ENCODE data around the gene PYGL.

Gene PYGL

DNA sequence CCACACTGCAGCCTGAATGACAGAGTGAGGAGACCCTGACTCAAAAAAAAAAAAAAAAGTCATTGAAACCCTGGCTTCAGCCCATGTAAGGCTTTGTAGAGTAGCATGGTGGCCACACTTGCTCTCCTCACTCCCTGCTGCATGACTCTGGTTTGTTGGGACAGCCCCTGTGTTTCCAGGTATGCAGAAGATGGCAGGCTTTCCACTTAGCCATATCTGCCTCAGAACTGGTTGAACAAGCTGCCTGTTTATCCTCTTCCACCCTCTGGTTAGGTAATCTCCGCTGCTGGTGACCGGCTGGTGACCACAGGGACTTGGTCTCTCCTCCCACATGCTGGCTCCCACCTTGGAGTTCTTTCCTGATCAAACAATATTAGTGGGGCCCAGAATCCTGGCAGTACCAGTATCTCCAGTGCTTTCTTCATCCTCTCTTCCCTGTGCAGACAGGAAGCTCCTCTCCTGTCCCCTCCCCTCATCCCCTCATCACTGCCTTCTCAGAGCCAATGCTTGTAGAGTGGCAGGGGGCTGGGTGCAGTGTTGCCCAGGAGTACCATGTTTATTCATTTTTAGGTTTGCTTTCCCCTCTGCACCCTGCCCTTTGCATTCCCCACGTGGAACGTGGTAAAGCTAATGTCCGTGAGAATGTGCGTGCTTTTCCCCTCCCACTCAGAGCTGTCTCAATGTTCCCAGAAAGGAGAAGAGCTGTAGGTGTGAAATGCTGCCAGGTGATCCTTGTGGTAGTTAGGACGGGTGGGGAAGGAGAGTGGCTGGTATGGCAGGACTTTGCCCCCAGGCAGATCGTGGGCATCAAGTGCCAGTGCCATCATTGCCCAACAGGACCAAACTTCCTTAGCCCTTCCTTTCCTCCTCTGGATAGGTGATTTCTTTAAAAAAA lies 61.1 kb downstream of the PYGL start:
- Mint-ChIP-seq H3K4me3 (no peak overlapping the region), H3K27ac (no peak overlapping the region), H3K36me3 (no peaks in the 10 kb centered on the region), H3K4me1 (no peaks in the 10 kb centered on the region), H3K9me3 (no peaks in the 10 kb centered on the region)
- no peak for DNase-seq (ENCODE audit: low spot score in 2 of 2)
- ATAC-seq = no peak

DNA sequence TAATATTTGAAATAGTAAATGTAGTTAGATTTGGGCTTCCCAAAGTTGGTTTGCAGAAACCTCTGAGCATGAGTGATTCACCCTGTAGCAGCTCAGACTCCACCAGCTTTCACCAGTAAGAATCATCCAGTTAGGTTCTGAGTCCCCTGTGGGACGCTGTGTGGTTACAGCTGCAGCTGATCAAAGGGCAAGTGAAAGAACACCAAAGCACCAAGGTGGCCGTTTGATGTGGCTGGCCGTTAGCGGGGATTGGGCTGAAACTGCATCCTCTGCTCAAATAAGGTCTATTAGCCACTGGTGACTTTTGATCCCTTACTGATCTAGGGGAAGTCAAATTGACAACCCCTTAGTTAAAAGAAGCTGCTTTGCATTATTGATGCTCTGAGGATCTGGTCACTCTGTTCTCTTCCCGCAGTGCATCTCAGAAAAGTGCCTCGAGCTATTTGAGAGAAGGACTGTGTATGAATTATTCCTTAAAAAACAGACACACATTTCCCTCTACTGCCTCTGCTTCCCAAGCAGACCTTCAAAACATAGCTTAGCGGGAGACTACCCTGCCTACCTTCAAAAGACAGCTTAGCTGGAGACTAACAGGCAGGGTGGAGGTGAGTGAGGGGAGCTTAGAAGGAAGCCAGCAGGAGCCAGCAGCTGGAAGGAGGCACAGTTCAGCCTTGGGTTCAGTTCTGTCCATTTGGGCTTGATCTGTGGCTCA lies 68.8 kb downstream of the PYGL start:
- no peak overlapping the region for H3K4me3 Mint-ChIP-seq
- DNase-seq (ENCODE audit: low spot score in 2 of 2) (peak; percentile 15 to 73), ATAC-seq (peak; percentile 99)
- peaks cover 4% of the 10 kb centered on the region for H3K36me3 Mint-ChIP-seq
- peaks cover 21% of the 10 kb centered on the region for H3K4me1 Mint-ChIP-seq
- no peak overlapping the region for H3K27ac Mint-ChIP-seq
- H3K9me3 Mint-ChIP-seq = no peaks in the 10 kb centered on the region

GRCh38 chr14:50874757-50875156 lies 69.5 kb downstream of the PYGL start:
- H3K27ac Mint-ChIP-seq = no peak overlapping the region
- peaks cover 6% of the 10 kb centered on the region for H3K36me3 Mint-ChIP-seq
- peaks cover 23% of the 10 kb centered on the region for H3K4me1 Mint-ChIP-seq
- ATAC-seq = no peak
- DNase-seq (ENCODE audit: low spot score in 2 of 2) = no peak
- no peaks in the 10 kb centered on the region for H3K9me3 Mint-ChIP-seq
- no peak overlapping the region for H3K4me3 Mint-ChIP-seq

GRCh38 chr14:50871914-50872732 lies 72.2 kb downstream of the PYGL start, which contains the start of gene ABHD12B:
TSS of gene ABHD12B (plus strand) at chr14:50872053. CDS start at chr14:50872175, 122 bp downstream.
- peak within 1 kb of the TSS; percentile 17 for H3K27ac Mint-ChIP-seq
- peak within 1 kb of the TSS; percentile 2 for H3K4me3 Mint-ChIP-seq
- peaks cover 6% of the 10 kb centered on the region for H3K36me3 Mint-ChIP-seq
- DNase-seq (ENCODE audit: low spot score in 2 of 2) (no peak), ATAC-seq (no peak)
- H3K9me3 Mint-ChIP-seq = no peaks in the 10 kb centered on the region
- peaks cover 23% of the 10 kb centered on the region for H3K4me1 Mint-ChIP-seq

- Mint-ChIP-seq H3K4me1 (peaks cover 23% of the 10 kb centered on the region), H3K9me3 (no peaks in the 10 kb centered on the region), H3K27ac (peak overlapping the region; percentile 17), H3K36me3 (peaks cover 6% of the 10 kb centered on the region), H3K4me3 (peak overlapping the region; percentile 2)
- DNase-seq (ENCODE audit: low spot score in 2 of 2) (no peak), ATAC-seq (no peak)
Observed at GRCh38 chr14:50871228-50871627, 73.1 kb downstream of the PYGL start.

GRCh38 chr14:50865391-50866076 lies 78.7 kb downstream of the PYGL start:
- no peak for ATAC-seq
- Mint-ChIP-seq H3K4me3 (no peak overlapping the region), H3K27ac (no peak overlapping the region), H3K9me3 (no peaks in the 10 kb centered on the region), H3K4me1 (peaks cover 2% of the 10 kb centered on the region), H3K36me3 (peaks cover 2% of the 10 kb centered on the region)
- DNase-seq (ENCODE audit: low spot score in 2 of 2) = no peak

DNA sequence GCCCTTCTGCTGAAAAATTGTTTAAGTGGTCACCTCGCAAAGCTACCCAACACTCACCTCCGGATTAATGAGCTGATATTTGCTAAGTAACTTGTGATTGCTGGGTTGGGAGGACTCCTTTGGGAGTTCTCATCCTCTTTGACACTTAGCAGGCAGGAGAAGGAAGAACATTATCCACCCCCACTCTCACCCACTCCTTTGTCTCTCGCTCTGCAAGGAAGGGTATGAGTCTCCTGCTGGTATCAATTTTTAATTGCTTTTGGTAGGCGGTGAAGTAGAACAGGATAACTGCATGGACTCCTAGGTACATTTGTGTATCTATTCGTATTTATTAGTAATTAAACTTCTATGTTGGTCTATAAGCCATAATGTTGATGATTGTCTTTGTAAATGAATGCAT lies 79.3 kb downstream of the PYGL start:
- ATAC-seq (no peak), DNase-seq (ENCODE audit: low spot score in 2 of 2) (no peak)
- no peak overlapping the region for H3K4me3 Mint-ChIP-seq
- H3K36me3 Mint-ChIP-seq = no peaks in the 10 kb centered on the region
- H3K4me1 Mint-ChIP-seq = no peaks in the 10 kb centered on the region
- H3K9me3 Mint-ChIP-seq = no peaks in the 10 kb centered on the region
- no peak overlapping the region for H3K27ac Mint-ChIP-seq

- DNase-seq (ENCODE audit: low spot score in 2 of 2) = no peak
- Mint-ChIP-seq H3K27ac (no peak overlapping the region), H3K9me3 (no peaks in the 10 kb centered on the region), H3K4me1 (no peaks in the 10 kb centered on the region), H3K4me3 (no peak overlapping the region), H3K36me3 (no peaks in the 10 kb centered on the region)
- ATAC-seq = no peak
Observed at GRCh38 chr14:50864237-50864636, 80.0 kb downstream of the PYGL start.

DNA sequence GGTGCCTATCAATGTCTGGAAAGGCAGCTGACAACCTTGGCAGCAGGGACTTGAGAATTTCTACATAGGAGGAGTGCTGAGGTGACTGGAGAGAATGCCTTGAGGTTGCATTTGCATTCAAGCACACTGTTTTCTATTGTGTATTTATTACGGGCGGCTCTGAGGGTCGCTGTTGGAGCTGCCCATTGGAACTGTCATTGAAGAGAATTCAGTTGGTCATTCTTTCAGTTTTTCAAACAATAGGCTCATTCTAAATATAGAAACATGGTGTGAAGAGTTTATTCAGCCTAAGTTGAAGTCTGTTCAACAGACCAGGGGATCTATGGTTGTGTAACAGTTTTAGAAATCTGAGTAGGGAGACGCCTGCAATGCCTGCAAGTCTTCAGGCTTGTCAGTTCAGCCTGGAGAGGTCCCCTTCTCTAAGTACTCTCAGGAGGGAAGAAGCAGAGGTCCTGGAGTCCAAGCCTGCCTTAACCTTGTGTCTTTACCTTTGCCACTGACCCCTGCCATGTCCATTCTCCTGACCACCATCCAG lies 82.2 kb downstream of the PYGL start:
- H3K4me3 Mint-ChIP-seq = no peak overlapping the region
- H3K4me1 Mint-ChIP-seq = no peaks in the 10 kb centered on the region
- ATAC-seq (no peak), DNase-seq (ENCODE audit: low spot score in 2 of 2) (no peak)
- H3K27ac Mint-ChIP-seq = no peak overlapping the region
- H3K36me3 Mint-ChIP-seq = no peaks in the 10 kb centered on the region
- H3K9me3 Mint-ChIP-seq = no peaks in the 10 kb centered on the region

DNA sequence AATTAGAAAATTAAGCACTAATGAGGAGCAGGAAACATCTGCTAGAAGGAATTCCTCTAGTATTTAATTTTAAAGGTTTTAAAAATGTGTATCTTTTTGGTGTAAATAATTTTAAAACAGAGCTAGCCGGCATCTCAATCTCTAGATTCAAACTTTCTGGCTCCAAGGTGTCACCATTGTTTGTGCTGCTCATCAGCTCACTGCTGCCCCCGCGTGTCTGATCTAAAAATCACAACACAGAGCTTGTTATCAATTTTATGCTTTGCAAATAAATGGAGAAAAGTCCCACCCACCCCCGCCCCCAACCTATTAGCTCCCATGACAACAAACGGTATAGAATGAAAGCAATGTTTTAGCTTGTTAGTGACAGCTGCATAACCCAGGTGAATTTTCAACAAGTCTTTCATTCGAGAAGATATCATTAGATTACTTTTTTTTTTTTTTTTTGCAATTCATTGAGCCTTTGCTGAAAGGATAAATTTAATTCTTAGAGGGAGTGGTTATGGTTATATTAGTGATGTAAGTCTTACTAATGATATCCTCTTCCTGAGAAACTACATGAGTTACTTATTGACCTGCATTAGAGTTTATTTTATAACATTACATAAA lies 83.7 kb downstream of the PYGL start:
- H3K27ac Mint-ChIP-seq = peak overlapping the region; percentile 58
- peak; percentile 68 for ATAC-seq
- no peaks in the 10 kb centered on the region for H3K9me3 Mint-ChIP-seq
- peak; percentile 79 to 91 for DNase-seq (ENCODE audit: low spot score in 2 of 2)
- H3K4me3 Mint-ChIP-seq = peak overlapping the region; percentile 79
- H3K36me3 Mint-ChIP-seq = no peaks in the 10 kb centered on the region
- no peaks in the 10 kb centered on the region for H3K4me1 Mint-ChIP-seq

DNA sequence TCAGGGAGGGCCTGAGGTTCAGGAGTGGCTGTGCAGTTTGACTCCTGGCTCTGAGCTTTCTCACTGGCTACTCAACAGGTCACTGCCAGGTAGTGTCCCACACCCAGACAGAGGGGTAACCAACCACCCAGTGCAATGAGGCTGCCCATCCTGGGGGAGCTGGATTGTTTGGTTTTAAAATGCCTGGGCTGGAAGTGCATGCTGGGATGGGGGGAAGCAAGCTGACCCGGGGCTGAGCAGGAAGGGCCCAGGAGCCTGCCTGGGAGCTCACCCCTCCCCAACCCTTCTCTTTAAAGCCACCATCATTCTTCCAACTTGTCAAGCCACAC lies 85.0 kb downstream of the PYGL start:
- ATAC-seq = no peak
- Mint-ChIP-seq H3K9me3 (no peaks in the 10 kb centered on the region), H3K4me3 (peak overlapping the region; percentile 79), H3K4me1 (no peaks in the 10 kb centered on the region), H3K36me3 (no peaks in the 10 kb centered on the region), H3K27ac (peak overlapping the region; percentile 50)
- DNase-seq (ENCODE audit: low spot score in 2 of 2) = no peak

DNA sequence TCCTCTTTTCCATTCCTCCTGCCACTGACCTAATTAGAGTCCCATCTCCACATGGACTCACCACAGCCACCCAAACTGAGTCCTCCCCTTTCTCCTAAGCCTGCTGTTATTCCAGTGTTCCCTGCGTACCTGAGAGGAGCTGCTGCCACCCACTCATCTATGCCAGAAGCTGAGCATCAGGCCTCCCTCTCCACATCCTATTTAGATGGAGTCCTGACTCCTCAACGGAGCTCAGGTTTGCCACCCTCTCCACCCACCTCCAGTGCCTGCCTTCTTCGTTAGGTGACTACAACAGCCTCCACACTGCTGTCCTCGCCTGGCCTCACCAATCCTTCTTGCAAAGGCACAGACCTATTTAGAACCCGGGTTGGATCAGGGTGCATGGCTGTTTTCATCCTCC lies 87.6 kb downstream of the PYGL start:
- no peaks in the 10 kb centered on the region for H3K36me3 Mint-ChIP-seq
- no peaks in the 10 kb centered on the region for H3K4me1 Mint-ChIP-seq
- H3K9me3 Mint-ChIP-seq = no peaks in the 10 kb centered on the region
- no peak overlapping the region for H3K27ac Mint-ChIP-seq
- DNase-seq (ENCODE audit: low spot score in 2 of 2) = no peak
- no peak for ATAC-seq
- no peak overlapping the region for H3K4me3 Mint-ChIP-seq

DNA sequence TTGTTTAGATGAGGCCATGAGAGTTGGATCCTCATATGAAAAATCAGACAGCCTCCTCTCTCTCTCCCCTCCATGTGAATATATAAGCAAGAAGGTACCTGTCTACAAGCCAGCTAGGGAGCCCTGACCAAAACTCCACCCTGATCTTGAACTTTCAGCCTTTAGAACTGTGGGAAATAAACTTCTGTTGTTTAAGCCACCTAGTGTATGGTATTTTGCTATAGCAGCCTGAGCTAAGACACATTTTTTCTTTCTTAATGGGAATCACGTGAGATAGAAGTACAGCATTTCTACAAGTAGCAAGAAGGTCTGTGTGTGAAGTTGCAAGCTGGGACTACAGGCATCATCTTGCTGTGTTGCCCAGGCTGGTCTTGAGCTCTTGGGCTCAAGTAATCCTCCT lies 88.7 kb downstream of the PYGL start:
- H3K27ac Mint-ChIP-seq = no peak overlapping the region
- H3K9me3 Mint-ChIP-seq = no peaks in the 10 kb centered on the region
- H3K4me1 Mint-ChIP-seq = no peaks in the 10 kb centered on the region
- no peak overlapping the region for H3K4me3 Mint-ChIP-seq
- no peaks in the 10 kb centered on the region for H3K36me3 Mint-ChIP-seq
- DNase-seq (ENCODE audit: low spot score in 2 of 2) (no peak), ATAC-seq (no peak)

All from stimulated activated effector memory CD8-positive, alpha-beta T cell treated with anti-CD3 and anti-CD28 coated beads, Interleukin-12 subunit alpha, Interleukin-12 subunit beta, amount 100 ng/mL, for 72 hours (primary cell).